Measurements from ENCODE around the gene SLC17A4.

GRCh38 chr6:25777856-25778649 lies 23.5 kb downstream of the SLC17A4 start:
- TF ChIP-seq, protein P1, sequence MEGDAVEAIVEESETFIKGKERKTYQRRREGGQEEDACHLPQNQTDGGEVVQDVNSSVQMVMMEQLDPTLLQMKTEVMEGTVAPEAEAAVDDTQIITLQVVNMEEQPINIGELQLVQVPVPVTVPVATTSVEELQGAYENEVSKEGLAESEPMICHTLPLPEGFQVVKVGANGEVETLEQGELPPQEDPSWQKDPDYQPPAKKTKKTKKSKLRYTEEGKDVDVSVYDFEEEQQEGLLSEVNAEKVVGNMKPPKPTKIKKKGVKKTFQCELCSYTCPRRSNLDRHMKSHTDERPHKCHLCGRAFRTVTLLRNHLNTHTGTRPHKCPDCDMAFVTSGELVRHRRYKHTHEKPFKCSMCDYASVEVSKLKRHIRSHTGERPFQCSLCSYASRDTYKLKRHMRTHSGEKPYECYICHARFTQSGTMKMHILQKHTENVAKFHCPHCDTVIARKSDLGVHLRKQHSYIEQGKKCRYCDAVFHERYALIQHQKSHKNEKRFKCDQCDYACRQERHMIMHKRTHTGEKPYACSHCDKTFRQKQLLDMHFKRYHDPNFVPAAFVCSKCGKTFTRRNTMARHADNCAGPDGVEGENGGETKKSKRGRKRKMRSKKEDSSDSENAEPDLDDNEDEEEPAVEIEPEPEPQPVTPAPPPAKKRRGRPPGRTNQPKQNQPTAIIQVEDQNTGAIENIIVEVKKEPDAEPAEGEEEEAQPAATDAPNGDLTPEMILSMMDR (IDR thresholded peaks at IDR 0.05; ENCODE audit: low read length), result no peak
- TF ChIP-seq EZH2phosphoT487 (IDR thresholded peaks at IDR 0.05; ENCODE audit: low read length), result no peak

Measured in MM.1S (cell line).